Measurements from ENCODE around the gene EDEM1. TPM values are rescaled to one million over a fixed set of nuclear protein-coding genes. Genes with fewer than 3 reads are reported as not detected.

EDEM1 gene
- total and polyA plus RNA-seq, 2 experiments from 2014 or later: 17.3 to 24.3 TPM

DNA sequence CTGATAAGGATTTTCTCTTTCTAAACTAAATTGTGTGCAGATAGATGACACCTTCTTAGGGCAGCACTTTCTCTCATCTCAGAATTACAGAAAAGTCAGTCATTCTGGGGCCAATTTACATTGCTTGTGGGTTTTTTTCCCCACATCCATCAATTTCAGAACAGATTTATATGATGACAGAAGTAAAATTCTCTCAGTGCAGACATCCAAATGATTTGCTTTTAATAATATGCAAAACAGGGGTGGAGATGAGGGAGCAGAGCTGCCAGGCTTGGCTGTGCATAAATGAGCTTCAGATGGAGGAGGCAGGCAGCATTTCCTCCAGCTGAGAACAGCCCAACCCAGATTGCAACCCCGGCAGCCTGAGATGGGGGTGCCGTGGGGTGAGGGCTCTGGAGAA lies 44.0 kb downstream of the EDEM1 start:
- H3K4me3 ChIP-seq: no peak overlapping the region
- DNase-seq: no peak
- peaks cover 13% of the 10 kb centered on the region; the same call in 1 of the 2 replicates for H3K27me3 ChIP-seq (replicated peaks; ENCODE audit: insufficient read depth)
- H4K20me1 ChIP-seq (ENCODE audit: insufficient read depth): no peaks in the 10 kb centered on the region
- H3K9me3 ChIP-seq (ENCODE audit: low read depth): no peaks in the 10 kb centered on the region
- no peaks in the 10 kb centered on the region for H3K4me1 ChIP-seq (ENCODE audit: insufficient read depth)
- H3K4me2 ChIP-seq (ENCODE audit: unreplicated experiment): no peak overlapping the region
- H3K27ac ChIP-seq: no peak overlapping the region
- WGBS, 2 experiments (ENCODE audit: low coverage in 1 of 2, low lambda C conversion rate in 2 of 2, missing lambda C conversion rate in 2 of 2): 3 to 5% methylated on average over 2 of the region's 2 CpGs
- TF ChIP-seq EZH2 (IDR thresholded peaks at IDR 0.05; ENCODE audit: insufficient read depth, poor library complexity, severe bottlenecking) (no peak), EZH2phosphoT487 (IDR thresholded peaks at IDR 0.05; ENCODE audit: insufficient read depth, low read depth) (no peak)
- no peaks in the 10 kb centered on the region for H3K79me2 ChIP-seq (ENCODE audit: insufficient read depth)
- in situ Hi-C loops (cut with MboI): loop anchor here (25.0 kb wide), 1 partner anchor 1556 kb away; no protein-coding TSS in a partner anchor
- peaks cover 12% of the 10 kb centered on the region; the same call in 1 of the 2 replicates for H3F3A ChIP-seq (ENCODE audit: insufficient read depth)
- no peak overlapping the region for H2AFZ ChIP-seq
- H3K36me3 ChIP-seq (ENCODE audit: low read depth): no peaks in the 10 kb centered on the region
- H3K9me2 ChIP-seq (ENCODE audit: insufficient read depth): no peaks in the 10 kb centered on the region
- no peak overlapping the region for H3K9ac ChIP-seq

DNA sequence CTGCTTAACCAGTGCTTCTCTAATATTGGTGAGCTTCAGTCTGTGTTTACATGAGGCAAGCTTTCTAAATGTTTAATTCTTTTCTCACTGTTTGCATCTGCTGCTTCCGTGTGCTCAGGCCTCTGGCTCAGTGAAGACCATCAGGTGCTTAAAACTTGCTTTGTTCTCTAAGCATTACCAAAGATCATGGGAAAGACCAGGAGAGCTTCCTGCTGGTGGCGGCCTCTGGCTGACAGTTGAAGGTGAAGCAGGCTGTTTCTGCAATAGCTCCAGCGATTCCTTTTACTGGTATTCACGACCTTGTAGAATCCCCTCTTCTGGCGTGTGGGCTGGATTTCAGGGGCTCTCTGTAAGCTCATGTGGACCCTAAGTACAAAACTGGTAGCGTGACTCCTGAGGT lies 45.1 kb downstream of the EDEM1 start:
- no peak overlapping the region for H3K4me2 ChIP-seq (ENCODE audit: unreplicated experiment)
- H3K79me2 ChIP-seq (ENCODE audit: insufficient read depth): no peaks in the 10 kb centered on the region
- H3K4me3 ChIP-seq: no peak overlapping the region
- no peak overlapping the region for H2AFZ ChIP-seq
- H3K9ac ChIP-seq: no peak overlapping the region
- no peaks in the 10 kb centered on the region for H3K9me2 ChIP-seq (ENCODE audit: insufficient read depth)
- no peaks in the 10 kb centered on the region for H3K9me3 ChIP-seq (ENCODE audit: low read depth)
- TF ChIP-seq EZH2 (IDR thresholded peaks at IDR 0.05; ENCODE audit: insufficient read depth, poor library complexity, severe bottlenecking) (no peak), EZH2phosphoT487 (IDR thresholded peaks at IDR 0.05; ENCODE audit: insufficient read depth, low read depth) (no peak)
- no peaks in the 10 kb centered on the region for H3K36me3 ChIP-seq (ENCODE audit: low read depth)
- peaks cover 7% of the 10 kb centered on the region; the same call in 1 of the 2 replicates for H3F3A ChIP-seq (ENCODE audit: insufficient read depth)
- in situ Hi-C loops (cut with MboI): loop anchor here (25.0 kb wide), 1 partner anchor 1555 kb away; no protein-coding TSS in a partner anchor
- DNase-seq: no peak
- 58 to 60% methylated on average over 6 of the region's 6 CpGs for WGBS, 2 experiments (ENCODE audit: low coverage in 1 of 2, low lambda C conversion rate in 2 of 2, missing lambda C conversion rate in 2 of 2)
- H3K27me3 ChIP-seq (replicated peaks; ENCODE audit: insufficient read depth): peaks cover 13% of the 10 kb centered on the region; the same call in 1 of the 2 replicates
- H3K4me1 ChIP-seq (ENCODE audit: insufficient read depth): no peaks in the 10 kb centered on the region
- H3K27ac ChIP-seq: no peak overlapping the region
- no peaks in the 10 kb centered on the region for H4K20me1 ChIP-seq (ENCODE audit: insufficient read depth)

DNA sequence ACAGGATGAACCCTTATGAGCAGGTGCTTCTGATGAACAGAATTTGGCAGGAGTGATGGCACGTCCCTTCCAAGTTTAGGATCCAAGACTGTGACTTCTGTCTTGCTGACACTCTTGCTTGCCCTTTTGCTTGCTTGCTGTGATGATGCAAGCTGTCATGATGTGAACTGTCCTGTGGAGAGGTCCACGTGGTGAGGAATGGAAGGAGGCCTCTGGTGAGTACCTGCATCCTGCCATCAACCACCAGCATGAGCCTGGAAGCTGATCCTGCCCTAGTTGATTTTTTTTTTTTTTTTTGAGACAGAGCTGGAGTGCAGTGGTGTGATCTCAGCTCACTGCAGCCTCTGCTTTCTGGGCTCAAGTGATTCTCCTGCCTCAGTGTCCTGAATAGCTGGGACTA lies 45.5 kb downstream of the EDEM1 start:
- 51 to 58% methylated on average over 2 of the region's 2 CpGs for WGBS, 2 experiments (ENCODE audit: low coverage in 1 of 2, low lambda C conversion rate in 2 of 2, missing lambda C conversion rate in 2 of 2)
- no peaks in the 10 kb centered on the region for H4K20me1 ChIP-seq (ENCODE audit: insufficient read depth)
- H3F3A ChIP-seq (ENCODE audit: insufficient read depth): peaks cover 2% of the 10 kb centered on the region; the same call in 1 of the 2 replicates
- in situ Hi-C loops (cut with MboI): loop anchor here (25.0 kb wide), 1 partner anchor 1554 kb away; no protein-coding TSS in a partner anchor
- H3K9me3 ChIP-seq (ENCODE audit: low read depth): no peaks in the 10 kb centered on the region
- H2AFZ ChIP-seq: no peak overlapping the region
- no peak for TF ChIP-seq EZH2phosphoT487 (IDR thresholded peaks at IDR 0.05; ENCODE audit: insufficient read depth, low read depth)
- no peaks in the 10 kb centered on the region for H3K79me2 ChIP-seq (ENCODE audit: insufficient read depth)
- H3K9me2 ChIP-seq (ENCODE audit: insufficient read depth): no peaks in the 10 kb centered on the region
- DNase-seq: no peak
- no peak overlapping the region for H3K9ac ChIP-seq
- no peak overlapping the region for H3K4me2 ChIP-seq (ENCODE audit: unreplicated experiment)
- no peak overlapping the region for H3K4me3 ChIP-seq
- no peaks in the 10 kb centered on the region for H3K36me3 ChIP-seq (ENCODE audit: low read depth)
- peaks cover 13% of the 10 kb centered on the region; the same call in 1 of the 2 replicates for H3K27me3 ChIP-seq (replicated peaks; ENCODE audit: insufficient read depth)
- H3K27ac ChIP-seq: no peak overlapping the region
- H3K4me1 ChIP-seq (ENCODE audit: insufficient read depth): no peaks in the 10 kb centered on the region

DNA sequence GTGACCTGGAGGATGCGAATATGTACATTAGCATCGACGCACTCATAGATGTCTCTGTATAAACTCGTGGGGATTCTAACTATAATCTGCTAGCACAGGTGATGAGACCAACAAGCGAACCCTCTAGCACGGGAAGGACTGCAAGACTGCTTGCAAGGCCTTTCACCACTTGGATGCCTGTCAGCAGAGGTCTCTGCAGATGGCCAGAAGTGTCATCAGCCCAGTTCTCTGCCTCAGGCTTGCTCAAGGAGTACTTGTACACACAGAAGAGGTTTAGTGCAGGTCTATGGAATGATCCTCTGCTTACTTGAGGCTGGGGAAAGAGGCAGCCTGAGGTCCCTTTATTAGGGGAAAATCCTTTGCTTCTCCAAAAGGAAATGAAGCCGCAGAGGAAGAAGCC lies 48.1 kb downstream of the EDEM1 start:
- H3K36me3 ChIP-seq (ENCODE audit: low read depth): no peaks in the 10 kb centered on the region
- no peaks in the 10 kb centered on the region for H3K9me3 ChIP-seq (ENCODE audit: low read depth)
- H3K9ac ChIP-seq: no peak overlapping the region
- WGBS, 2 experiments (ENCODE audit: low coverage in 1 of 2, low lambda C conversion rate in 2 of 2, missing lambda C conversion rate in 2 of 2): 56 to 67% methylated on average over 7 of the region's 7 CpGs
- H3K9me2 ChIP-seq (ENCODE audit: insufficient read depth): no peaks in the 10 kb centered on the region
- no peaks in the 10 kb centered on the region for H4K20me1 ChIP-seq (ENCODE audit: insufficient read depth)
- H3K79me2 ChIP-seq (ENCODE audit: insufficient read depth): no peaks in the 10 kb centered on the region
- in situ Hi-C loops (cut with MboI): loop anchor here (25.0 kb wide), 1 partner anchor 1552 kb away; no protein-coding TSS in a partner anchor
- H3K4me2 ChIP-seq (ENCODE audit: unreplicated experiment): no peak overlapping the region
- no peaks in the 10 kb centered on the region for H3K4me1 ChIP-seq (ENCODE audit: insufficient read depth)
- H3K4me3 ChIP-seq: no peak overlapping the region
- no peak overlapping the region for H3K27ac ChIP-seq
- H3K27me3 ChIP-seq (replicated peaks; ENCODE audit: insufficient read depth): peaks cover 13% of the 10 kb centered on the region; the same call in 1 of the 2 replicates
- DNase-seq: no peak
- no peak overlapping the region for H2AFZ ChIP-seq
- no peaks in the 10 kb centered on the region for H3F3A ChIP-seq (ENCODE audit: insufficient read depth)
- TF ChIP-seq EZH2 (IDR thresholded peaks at IDR 0.05; ENCODE audit: insufficient read depth, poor library complexity, severe bottlenecking) (no peak), EZH2phosphoT487 (IDR thresholded peaks at IDR 0.05; ENCODE audit: insufficient read depth, low read depth) (no peak)
